ENCODE results near the gene TOX2.

TOX2 gene

GRCh38 chr20:43957392-43957791 is 42.7 kb downstream of the TOX2 start:
- no peak for DNase-seq (ENCODE audit: low spot score)

- DNase-seq (ENCODE audit: low spot score) = no peak
Observed at GRCh38 chr20:43958626-43959025, 44.0 kb downstream of the TOX2 start.

- no peak for DNase-seq (ENCODE audit: low spot score)
Observed at GRCh38 chr20:43959079-43959919, 44.6 kb downstream of the TOX2 start.

DNA sequence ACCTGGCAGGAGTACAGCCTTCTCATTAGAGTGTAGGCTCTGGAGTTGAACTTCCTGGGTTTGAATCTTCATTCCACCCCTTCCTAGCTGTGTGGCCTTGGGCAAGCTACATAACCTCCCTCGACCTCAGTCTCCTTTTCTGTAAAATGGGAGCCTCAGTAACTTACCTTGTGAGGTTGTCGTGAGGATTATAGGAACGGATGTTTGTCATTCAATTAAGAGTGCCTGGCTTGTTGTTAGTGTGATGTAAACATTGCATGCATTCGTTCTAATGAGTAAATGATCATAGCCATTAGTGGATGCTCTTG is 45.2 kb downstream of the TOX2 start:
- DNase-seq (ENCODE audit: low spot score) = no peak

GRCh38 chr20:43960231-43960630 is 45.6 kb downstream of the TOX2 start:
- DNase-seq (ENCODE audit: low spot score) = no peak

DNA sequence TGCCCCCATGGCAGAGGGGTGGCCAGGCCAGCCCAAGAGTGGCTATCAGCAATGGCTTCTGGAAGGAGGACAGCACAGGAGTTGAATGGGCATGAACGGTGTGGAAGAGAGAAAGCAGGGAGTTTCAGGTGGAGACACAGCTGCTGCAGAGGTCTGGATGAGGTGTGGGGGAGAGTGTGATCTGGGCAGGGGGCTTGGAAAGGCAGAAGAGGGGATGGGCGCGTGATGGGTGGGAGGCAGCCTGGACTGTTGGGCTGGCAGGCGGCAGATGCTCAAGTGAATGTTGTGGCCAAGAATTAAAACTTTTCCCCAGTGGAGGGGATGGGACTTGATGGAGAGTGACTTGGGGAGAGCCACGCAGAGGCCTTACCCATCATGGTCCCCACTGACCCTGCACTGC is 46.5 kb downstream of the TOX2 start:
- DNase-seq (ENCODE audit: low spot score) = no peak

DNA sequence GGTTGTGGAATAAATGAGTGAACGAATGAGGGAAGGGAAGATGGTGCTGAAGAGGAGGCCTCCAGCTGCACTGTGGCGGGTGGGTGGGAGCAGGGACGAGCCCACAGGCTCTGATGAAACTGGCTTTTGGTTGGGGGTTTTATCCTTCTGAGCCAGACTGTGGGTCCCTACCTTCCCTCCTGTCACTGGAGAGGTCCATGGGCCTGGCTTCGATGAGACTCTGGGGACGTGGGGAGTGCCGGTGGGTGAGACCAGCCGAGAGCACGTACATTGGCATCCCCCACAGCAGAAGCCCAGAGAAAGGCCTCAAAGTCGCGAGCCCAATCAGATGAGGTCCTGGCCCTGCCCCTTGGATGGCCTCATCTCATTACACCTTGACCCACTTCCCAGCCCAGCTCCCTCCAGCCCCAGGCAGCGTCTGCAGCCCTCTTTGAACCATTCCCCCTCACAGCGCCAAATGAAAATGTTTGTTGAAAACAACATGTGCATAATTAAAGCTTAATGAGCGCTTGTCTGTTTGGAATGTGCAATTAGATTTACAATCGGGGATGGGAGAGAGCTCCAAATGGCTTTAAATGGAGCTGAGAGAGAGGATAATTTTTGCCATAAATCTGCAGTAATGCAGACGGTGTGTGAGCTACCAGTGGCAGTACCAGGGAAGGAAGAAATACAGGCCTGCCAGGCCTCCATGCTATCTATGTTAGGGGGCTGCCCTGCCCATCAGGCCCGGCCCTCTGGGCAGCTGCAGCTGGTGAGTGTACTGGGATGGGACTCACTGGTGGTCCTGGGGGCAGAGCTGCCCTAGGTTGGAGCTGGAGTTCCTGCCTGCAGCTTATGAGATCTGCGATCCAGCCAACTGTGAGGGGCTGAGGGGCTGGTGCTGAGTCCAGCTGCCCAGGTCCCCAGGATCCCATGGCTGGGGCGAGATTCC is 47.2 kb downstream of the TOX2 start:
- DNase-seq (ENCODE audit: low spot score) = no peak

GRCh38 chr20:43962530-43962929 is 47.9 kb downstream of the TOX2 start:
- no peak for DNase-seq (ENCODE audit: low spot score)

GRCh38 chr20:43963233-43963632 is 48.6 kb downstream of the TOX2 start:
- DNase-seq (ENCODE audit: low spot score) = no peak

GRCh38 chr20:43963872-43964791 is 49.5 kb downstream of the TOX2 start:
- peak; percentile 52 for DNase-seq (ENCODE audit: low spot score)

DNA sequence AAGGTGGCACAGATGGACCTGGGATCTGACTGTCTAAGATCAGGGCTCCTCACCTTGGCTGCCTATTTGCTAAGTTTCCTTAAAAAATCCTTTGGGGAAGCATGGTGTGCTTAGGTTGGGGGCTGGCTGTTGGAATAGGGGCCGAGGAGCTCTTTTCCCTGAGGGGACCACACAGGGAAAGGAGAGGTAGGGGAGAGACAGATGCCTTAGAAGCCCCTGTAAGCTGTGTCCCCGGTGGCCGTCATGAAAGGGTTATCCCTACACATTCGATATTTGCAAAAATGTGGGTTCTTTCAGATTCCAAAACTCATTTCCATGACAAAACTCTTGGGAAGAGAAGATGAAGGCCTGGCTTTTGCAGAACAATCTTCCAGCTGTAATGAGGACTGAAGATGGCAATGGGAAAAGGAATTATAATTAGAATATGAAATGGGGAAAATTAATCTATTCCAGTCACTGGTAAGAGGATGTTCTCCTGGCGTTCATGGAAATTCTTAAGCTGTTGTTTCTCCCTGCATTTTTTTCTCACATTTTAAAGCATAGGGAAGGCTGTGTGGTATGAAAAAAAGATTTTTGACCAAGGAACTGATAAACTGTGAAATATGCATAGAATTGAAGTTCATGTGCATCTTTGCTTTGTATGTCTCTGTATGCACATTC is 53.8 kb downstream of the TOX2 start:
- no peak for DNase-seq (ENCODE audit: low spot score)

DNA sequence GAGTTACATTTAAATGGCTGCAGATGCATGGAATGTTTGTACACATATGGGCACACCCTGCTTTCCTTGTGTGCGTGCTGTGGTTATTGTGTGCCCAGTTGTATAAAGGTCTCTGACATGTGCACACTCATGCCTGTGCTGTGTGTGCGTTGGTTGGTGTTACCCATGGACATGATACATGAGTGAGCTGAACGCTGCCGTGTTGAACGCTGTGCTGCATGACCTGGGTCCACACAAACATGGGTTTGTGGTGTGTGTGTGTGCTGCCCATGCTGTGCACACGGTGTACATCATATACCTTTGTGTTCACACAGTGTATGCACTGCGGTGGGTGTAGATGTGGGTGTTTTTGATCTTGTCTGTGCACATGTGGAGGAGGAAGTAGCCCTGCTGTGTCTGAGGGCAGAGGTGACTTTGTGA is 54.4 kb downstream of the TOX2 start:
- DNase-seq (ENCODE audit: low spot score) = no peak

DNA sequence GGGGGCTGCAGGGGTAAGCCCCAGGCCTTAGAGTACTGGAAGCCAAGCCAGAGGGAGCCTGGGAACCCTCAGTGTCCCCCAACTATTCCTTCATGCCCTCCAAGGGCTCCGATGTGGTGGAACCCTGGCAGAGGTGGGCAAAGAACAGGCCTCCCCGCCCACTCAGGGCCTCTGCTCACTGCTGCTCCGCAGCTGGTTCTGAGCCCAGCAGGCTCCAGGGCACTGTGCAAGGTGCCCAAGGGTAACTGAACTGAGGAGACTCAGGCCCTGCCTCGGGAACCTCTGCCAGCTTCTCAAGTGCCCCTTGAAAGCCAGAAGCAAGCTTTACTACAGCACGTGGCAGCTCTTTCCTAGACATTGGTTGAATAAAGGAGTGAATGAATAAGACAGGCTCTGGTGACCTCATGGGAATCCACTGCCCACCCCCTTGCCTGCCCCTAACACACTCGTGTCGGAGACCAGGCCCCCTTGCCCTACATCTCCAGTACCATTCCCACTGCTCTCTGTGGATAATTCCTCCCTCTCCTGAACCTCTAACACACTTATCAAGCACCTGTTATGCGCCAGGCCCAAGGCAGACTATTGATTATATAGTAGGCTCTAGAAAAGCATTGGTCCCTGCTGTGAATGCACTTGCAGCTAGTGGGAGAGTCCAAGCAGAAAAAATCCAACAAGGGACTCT is 55.0 kb downstream of the TOX2 start:
- DNase-seq (ENCODE audit: low spot score) = no peak

DNA sequence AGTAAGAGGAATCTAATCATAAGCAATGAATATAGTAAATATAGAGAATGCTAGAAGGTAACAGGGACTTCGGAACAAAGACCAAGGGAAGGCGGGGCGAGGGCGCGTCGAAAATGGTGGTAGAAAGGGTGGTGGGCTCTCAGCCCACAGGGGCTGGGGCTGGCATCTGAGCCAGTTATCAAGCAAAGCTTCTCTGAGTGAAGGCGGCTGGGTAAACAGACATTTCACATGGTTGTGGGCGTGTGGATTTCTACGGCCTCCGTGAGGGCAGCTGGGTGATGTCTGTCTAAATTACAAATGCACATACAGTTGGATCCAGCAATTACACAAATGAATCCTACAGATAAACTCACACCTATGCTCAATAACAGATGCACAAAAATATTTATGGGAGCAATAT is 56.6 kb downstream of the TOX2 start:
- no peak for DNase-seq (ENCODE audit: low spot score)

- DNase-seq (ENCODE audit: low spot score) = no peak
Observed at GRCh38 chr20:43972051-43972450, 57.4 kb downstream of the TOX2 start.

DNA sequence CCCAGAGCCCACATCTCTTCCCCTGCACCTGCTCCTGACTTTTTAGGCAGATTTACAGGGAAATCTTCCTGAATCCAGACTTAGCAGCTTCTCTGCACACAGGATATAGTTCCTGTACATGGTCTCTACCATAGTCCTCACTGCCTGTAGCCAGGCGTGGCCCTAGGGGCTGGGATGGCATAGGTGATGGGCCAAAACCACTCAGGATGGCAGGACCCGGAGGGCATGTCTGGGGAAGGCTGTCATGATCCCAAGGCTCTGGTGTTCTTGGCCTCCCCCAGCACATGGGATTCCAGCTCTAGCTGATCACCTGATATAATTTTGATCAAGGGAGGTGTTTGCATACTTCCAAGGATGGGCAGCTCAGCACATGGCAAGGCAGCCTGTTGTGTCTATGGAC is 58.0 kb downstream of the TOX2 start:
- no peak for DNase-seq (ENCODE audit: low spot score)

GRCh38 chr20:43973231-43973630 is 58.6 kb downstream of the TOX2 start:
- DNase-seq (ENCODE audit: low spot score) = no peak

- DNase-seq (ENCODE audit: low spot score) = no peak
Observed at GRCh38 chr20:43973671-43974450, 59.2 kb downstream of the TOX2 start.

DNA sequence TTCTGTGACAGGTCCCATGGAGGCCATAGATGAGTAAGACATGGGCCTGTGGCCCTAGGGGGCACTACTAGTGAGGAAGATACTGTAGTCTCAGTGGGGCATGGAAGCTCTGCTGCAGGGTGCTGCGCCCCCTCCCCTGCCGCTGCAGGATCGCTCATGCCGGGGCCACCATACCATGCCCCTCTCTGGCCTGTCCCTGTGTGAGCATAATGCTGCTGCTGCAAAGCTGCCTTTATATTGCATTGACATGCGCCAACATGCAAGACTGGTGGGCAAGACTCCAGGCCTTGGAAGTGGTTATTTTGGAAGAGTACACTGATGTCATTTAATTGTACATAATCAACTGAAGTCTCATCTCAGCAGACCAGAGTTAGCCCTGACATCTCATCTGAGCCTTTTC is 60.0 kb downstream of the TOX2 start:
- no peak for DNase-seq (ENCODE audit: low spot score)

DNA sequence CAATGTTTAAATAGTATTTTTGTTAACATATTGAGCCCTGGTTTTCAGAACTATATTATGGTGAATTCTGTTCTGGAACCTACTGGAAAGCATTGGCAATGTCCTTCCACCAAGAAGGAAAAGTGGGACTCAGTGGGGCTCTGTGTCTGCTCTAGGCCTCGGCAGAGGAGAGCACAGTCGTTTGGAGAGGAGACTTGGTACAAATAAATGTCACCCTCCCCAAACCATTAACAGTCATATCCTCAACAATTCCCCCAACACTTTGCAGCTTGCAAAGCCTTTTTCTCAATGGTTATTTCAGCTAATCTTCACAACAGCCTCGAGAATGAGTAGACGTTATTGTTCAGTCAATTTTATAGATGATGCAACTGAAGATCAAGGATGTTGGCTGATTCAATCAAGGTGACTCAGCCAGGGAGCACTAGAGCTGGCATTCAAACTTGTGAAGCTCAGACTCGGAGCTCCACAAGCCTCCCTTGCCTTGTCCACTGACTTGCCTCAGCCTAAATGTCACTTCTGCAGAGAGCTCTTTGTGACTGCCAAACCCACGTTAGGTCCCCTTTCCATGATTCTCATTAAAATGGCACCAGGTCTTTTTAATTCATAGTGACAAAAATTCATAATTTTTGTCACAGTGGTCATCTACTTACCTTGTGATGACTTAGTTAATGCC is 60.6 kb downstream of the TOX2 start:
- DNase-seq (ENCODE audit: low spot score) = peak; percentile 85
